Coronary artery (tissue), 2 donors: ENCODE results near the gene LINC00305.

Experiments
- DNase-seq: peaks from one replicate; pipeline ENCODE4 v3.0.0-alpha.2; 2017; ENCODE audit warnings: low spot score
- H3K27ac ChIP-seq, 2 donors: fragments of 200-600 bp; sonication (generic); one replicate each; pipeline ENCODE4 v1.5.1; 2016 to 2019
- H3K4me3 ChIP-seq: fragments of 200-600 bp; sonication (generic); 2 replicates; pipeline ENCODE4 v1.5.1; 2016; ENCODE audit warnings: mild to moderate bottlenecking, moderate library complexity
- TF ChIP-seq, protein P1 (sequence below): fragments of 200-600 bp; sonication (generic); IDR thresholded peaks from one replicate; pipeline ENCODE4 v1.5.1; 2019; ENCODE audit warnings: antibody characterized with exemption

LINC00305 gene

DNA sequence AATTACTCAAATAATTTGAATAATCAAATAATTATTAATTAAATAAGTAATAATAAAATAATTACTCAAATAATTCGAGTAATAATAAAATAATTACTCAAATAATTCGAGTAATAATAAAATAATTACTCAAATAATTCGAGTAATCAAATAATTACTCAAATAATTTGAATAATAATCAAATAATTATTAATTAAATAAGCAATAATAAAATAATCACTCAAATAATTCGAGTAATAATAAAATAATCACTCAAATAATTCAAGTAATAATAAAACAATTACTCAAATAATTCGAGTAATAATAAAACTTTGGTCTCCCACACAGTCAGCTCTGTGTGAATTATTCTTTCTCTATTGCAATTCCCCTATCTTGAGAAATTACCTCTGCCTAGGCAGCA, 30.0 kb upstream of the LINC00305 start:
- H3K27ac ChIP-seq, result no peak overlapping the region
- TF ChIP-seq, protein P1, sequence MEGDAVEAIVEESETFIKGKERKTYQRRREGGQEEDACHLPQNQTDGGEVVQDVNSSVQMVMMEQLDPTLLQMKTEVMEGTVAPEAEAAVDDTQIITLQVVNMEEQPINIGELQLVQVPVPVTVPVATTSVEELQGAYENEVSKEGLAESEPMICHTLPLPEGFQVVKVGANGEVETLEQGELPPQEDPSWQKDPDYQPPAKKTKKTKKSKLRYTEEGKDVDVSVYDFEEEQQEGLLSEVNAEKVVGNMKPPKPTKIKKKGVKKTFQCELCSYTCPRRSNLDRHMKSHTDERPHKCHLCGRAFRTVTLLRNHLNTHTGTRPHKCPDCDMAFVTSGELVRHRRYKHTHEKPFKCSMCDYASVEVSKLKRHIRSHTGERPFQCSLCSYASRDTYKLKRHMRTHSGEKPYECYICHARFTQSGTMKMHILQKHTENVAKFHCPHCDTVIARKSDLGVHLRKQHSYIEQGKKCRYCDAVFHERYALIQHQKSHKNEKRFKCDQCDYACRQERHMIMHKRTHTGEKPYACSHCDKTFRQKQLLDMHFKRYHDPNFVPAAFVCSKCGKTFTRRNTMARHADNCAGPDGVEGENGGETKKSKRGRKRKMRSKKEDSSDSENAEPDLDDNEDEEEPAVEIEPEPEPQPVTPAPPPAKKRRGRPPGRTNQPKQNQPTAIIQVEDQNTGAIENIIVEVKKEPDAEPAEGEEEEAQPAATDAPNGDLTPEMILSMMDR, result no peak
- H3K4me3 ChIP-seq, result no peak overlapping the region
- no peak for DNase-seq

DNA sequence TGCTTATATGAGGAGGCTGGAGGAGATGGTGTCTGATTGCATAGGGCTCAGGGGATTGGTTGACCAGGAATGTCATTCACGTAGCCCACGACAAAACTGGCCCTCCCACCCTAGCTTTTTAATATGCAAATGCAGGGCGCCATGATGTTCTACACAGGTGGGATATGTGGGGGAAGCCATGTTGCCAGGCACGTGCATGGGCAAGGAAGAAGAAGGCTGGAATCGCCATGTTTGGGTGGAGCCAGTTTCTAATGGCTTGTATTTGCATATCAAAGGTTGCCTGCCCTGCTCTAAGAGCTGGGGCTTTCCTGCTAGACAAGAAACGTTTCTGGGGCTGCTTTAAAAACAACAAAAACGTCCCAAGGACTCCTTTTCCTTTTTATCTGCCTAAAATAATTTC, 26.5 kb upstream of the LINC00305 start:
- TF ChIP-seq, protein P1, result no peak
- H3K27ac ChIP-seq, result no peak overlapping the region
- no peak overlapping the region for H3K4me3 ChIP-seq
- no peak for DNase-seq

DNA sequence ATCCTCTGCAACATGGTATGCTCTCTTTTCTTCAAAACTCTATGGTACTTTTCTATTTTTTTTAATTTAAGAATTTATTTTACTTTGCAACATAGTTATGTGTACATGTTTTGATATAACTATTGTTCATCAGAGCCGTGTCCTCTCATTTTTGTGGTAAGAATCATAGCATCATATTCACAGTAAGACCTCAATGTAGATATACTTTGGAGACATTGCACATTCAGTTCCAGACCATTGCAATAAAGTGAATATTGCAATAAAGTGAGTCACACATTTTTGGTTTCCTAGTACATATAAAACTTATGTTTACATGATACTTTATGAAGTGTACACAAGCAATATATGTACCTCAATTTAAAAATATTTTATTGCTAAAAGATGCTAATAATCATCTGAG, 22.7 kb upstream of the LINC00305 start:
- DNase-seq, result no peak
- Histone ChIP-seq H3K4me3 (no peak overlapping the region), H3K27ac (no peak overlapping the region)
- TF ChIP-seq, protein P1, result no peak

- no peak overlapping the region for H3K27ac ChIP-seq
- H3K4me3 ChIP-seq, result no peak overlapping the region
- DNase-seq, result no peak
- TF ChIP-seq, protein P1, result no peak
These were observed 18.6 kb upstream of the LINC00305 start for GRCh38 chr18:64167408-64167925.

- DNase-seq, result no peak
- Histone ChIP-seq H3K4me3 (no peak overlapping the region), H3K27ac (no peak overlapping the region)
- TF ChIP-seq, protein P1, result no peak
These were observed 17.0 kb upstream of the LINC00305 start for GRCh38 chr18:64165906-64166305.

DNA sequence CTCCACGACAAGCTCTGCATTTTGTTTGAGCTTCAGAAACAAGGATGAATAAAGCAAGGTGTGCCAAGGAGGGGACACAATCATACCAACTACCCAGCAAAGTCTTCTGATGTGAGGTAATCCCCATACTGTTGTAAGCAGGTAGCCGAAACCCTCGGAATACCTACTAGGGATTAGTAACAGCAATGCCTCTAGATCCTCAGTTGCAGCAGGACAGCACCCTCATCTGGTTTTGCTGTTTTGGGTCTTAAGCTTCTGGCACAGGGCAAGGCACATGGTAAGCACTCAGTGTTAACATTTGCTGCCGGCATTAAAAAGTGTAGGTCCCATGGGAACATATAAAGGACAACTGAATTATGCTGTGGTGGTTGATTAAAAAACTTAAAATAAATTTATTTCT, 16.0 kb upstream of the LINC00305 start:
- TF ChIP-seq, protein P1, result no peak
- Histone ChIP-seq H3K27ac (no peak overlapping the region), H3K4me3 (no peak overlapping the region)
- no peak for DNase-seq

DNA sequence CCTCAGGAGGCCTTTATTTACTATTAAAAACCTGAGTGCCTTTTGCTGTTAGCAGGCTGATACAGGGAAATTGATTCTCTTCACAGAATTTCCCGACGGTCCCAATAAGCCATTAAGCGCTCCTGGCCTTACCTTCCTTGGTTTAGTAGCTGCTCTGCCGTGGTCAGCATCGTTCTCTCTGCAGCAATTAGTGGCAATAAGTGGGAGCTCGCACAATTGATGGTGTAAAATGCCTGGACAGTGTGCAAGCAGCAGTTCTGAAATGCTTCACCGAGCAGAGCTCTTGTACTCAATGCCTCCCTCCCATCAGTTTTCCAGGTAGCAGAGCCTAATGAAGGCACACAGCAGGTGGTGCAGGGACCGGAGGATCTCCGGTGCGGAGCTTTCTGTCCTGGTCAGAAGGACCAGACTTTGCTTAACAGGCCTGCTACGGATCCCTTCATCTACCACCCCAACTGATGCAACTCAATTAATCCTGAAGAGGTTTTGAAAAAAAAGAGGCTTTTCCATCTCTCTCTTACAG, 1.1 kb upstream of the LINC00305 start:
- TF ChIP-seq, protein P1, result no peak
- Histone ChIP-seq H3K27ac (no peak overlapping the region), H3K4me3 (no peak overlapping the region)
- DNase-seq, result no peak
